OCI-LY3 (cell line): ENCODE data around the gene KDELR1.
"Not testable (repeated sequence)": the region's sequence is repeated elsewhere in the genome, so short reads cannot be mapped to it uniquely, and the experiment has no call there.

Source experiments
- H2AFZ ChIP-seq: fragments of 200-600, 300-600 bp; shearing (Covaris generic); 2 replicates; pipeline ENCODE4 v1.6.0; 2014; ENCODE audit warnings: antibody characterized with exemption, low read depth, low read length
- H3K27ac ChIP-seq: fragments of 200-600, 300-600 bp; sonication (generic); 2 replicates; pipeline ENCODE4 v1.5.1; 2014; ENCODE audit warnings: mild to moderate bottlenecking, low read length, moderate library complexity, mixed read lengths
- H3K27me3 ChIP-seq: fragments of 200-600, 300-600 bp; sonication (generic); 2 replicates; pipeline ENCODE4 v1.6.1; 2014; ENCODE audit warnings: low read depth, low read length, mixed read lengths
- H3K36me3 ChIP-seq: fragments of 200-600, 300-600 bp; sonication (generic); replicated peaks from 2 replicates; pipeline ENCODE3; 2014; ENCODE audit warnings: low read depth, low read length, mixed read lengths
- H3K4me1 ChIP-seq: fragments of 300-600, 200-600 bp; sonication (generic); 2 replicates; pipeline ENCODE4 v1.6.1; 2014; ENCODE audit warnings: low read length, mixed read lengths
- H3K4me2 ChIP-seq: fragments of 200-600, 300-600 bp; sonication (generic); 2 replicates; pipeline ENCODE4 v1.6.1; 2014; ENCODE audit warnings: low read length, mixed read lengths
- H3K4me3 ChIP-seq: fragments of 300-600, 200-600 bp; sonication (generic); 2 replicates; pipeline ENCODE4 v1.5.1; 2014; ENCODE audit warnings: antibody characterized with exemption, mild to moderate bottlenecking, low read length, moderate library complexity
- H3K79me2 ChIP-seq: fragments of 300-600, 200-600 bp; shearing (Covaris generic); 2 replicates; pipeline ENCODE4 v1.6.1; 2014; ENCODE audit warnings: mild to moderate bottlenecking, low read length, mixed read lengths
- H3K9ac ChIP-seq: fragments of 300-600, 200-600 bp; shearing (Covaris generic); 2 replicates; pipeline ENCODE4 v1.6.0; 2014; ENCODE audit warnings: mild to moderate bottlenecking, low read length, moderate library complexity
- H3K9me3 ChIP-seq: fragments of 200-600, 300-600 bp; shearing (Covaris generic); 2 replicates; pipeline ENCODE4 v1.6.1; 2014; ENCODE audit warnings: low read length, mixed read lengths; ENCODE audit not compliant: insufficient read depth
- H4K20me1 ChIP-seq: fragments of 200-600, 300-600 bp; sonication (generic); 2 replicates; pipeline ENCODE4 v1.6.1; 2016; ENCODE audit warnings: low read length, mixed read lengths; ENCODE audit not compliant: insufficient read depth
- CTCF ChIP-seq: fragments of 200-600, 300-600 bp; sonication (generic); IDR thresholded peaks from 2 replicates; pipeline ENCODE4 v1.5.1; 2014; ENCODE audit warnings: antibody characterized with exemption, low read length, low read depth
- EZH2phosphoT487 ChIP-seq: fragments of 200-600 bp; shearing (Covaris generic); IDR thresholded peaks from 2 replicates; pipeline ENCODE4 v1.6.1; 2018; ENCODE audit warnings: antibody characterized with exemption, mixed run types, low read depth

The KDELR1 gene

GRCh38 chr19:48378194-48378570 is 13.2 kb downstream of the KDELR1 start:
- no peaks in the 10 kb centered on the region for H3K4me1 ChIP-seq

GRCh38 chr19:48373567-48373966 is 17.8 kb downstream of the KDELR1 start:
- Histone ChIP-seq H3K27ac (no peak overlapping the region), H4K20me1 (no peaks in the 10 kb centered on the region), H2AFZ (no peak overlapping the region), H3K79me2 (no peaks in the 10 kb centered on the region), H3K9me3 (no peaks in the 10 kb centered on the region), H3K4me3 (no peak overlapping the region), H3K4me1 (no peaks in the 10 kb centered on the region), H3K9ac (no peak overlapping the region), H3K27me3 (no peaks in the 10 kb centered on the region), H3K4me2 (no peak overlapping the region), H3K36me3 (no peaks in the 10 kb centered on the region)
- TF ChIP-seq EZH2phosphoT487 (no peak), CTCF (no peak)

More at GRCh38 chr19:48378194-48378570, 13.2 kb downstream of the KDELR1 start:
- Histone ChIP-seq H4K20me1 (no peaks in the 10 kb centered on the region), H3K4me2 (no peak overlapping the region), H3K9ac (no peak overlapping the region), H3K4me3 (no peak overlapping the region), H3K9me3 (no peaks in the 10 kb centered on the region), H3K27me3 (no peaks in the 10 kb centered on the region), H2AFZ (no peak overlapping the region), H3K27ac (no peak overlapping the region), H3K79me2 (no peaks in the 10 kb centered on the region), H3K36me3 (peaks cover 10% of the 10 kb centered on the region)
- TF ChIP-seq CTCF (no peak), EZH2phosphoT487 (no peak)

- TF ChIP-seq EZH2phosphoT487 (no peak), CTCF (no peak)
- Histone ChIP-seq H3K4me2 (no peak overlapping the region), H3K9ac (no peak overlapping the region), H2AFZ (no peak overlapping the region), H3K27ac (no peak overlapping the region), H3K4me1 (no peaks in the 10 kb centered on the region), H3K79me2 (no peaks in the 10 kb centered on the region), H3K9me3 (no peaks in the 10 kb centered on the region), H3K4me3 (no peak overlapping the region), H4K20me1 (no peaks in the 10 kb centered on the region), H3K27me3 (no peaks in the 10 kb centered on the region), H3K36me3 (no peaks in the 10 kb centered on the region)
Measured at GRCh38 chr19:48372904-48373303, 18.4 kb downstream of the KDELR1 start.

- H3K27me3 ChIP-seq, H4K20me1 ChIP-seq, H3K79me2 ChIP-seq, H3K27ac ChIP-seq, H3K4me3 ChIP-seq, H3K4me1 ChIP-seq, H3K4me2 ChIP-seq, H3K9ac ChIP-seq, H3K36me3 ChIP-seq, H2AFZ ChIP-seq, H3K9me3 ChIP-seq: not testable (repeated sequence)
Measured at GRCh38 chr19:48371771-48372170, 19.6 kb downstream of the KDELR1 start.

GRCh38 chr19:48371367-48371766 is 20.0 kb downstream of the KDELR1 start:
- Histone ChIP-seq H3K9me3 (no peaks in the 10 kb centered on the region), H3K27ac (no peak overlapping the region), H3K79me2 (no peaks in the 10 kb centered on the region), H3K4me2 (no peak overlapping the region), H3K9ac (no peak overlapping the region), H3K4me1 (no peaks in the 10 kb centered on the region), H2AFZ (no peak overlapping the region), H4K20me1 (no peaks in the 10 kb centered on the region), H3K4me3 (no peak overlapping the region), H3K36me3 (no peaks in the 10 kb centered on the region), H3K27me3 (no peaks in the 10 kb centered on the region)
- TF ChIP-seq EZH2phosphoT487: no peak
- no peak for TF ChIP-seq CTCF
